ENCODE data around the gene METTL13. TPM values are rescaled to one million over a fixed set of nuclear protein-coding genes. Genes with fewer than 3 reads are reported as not detected.
"Not testable (repeated sequence)": the region's sequence is repeated elsewhere in the genome, so short reads cannot be mapped to it uniquely, and the experiment has no call there.

The METTL13 gene
- total RNA-seq, 2 donors from 2014 or later: 14.8 to 19.4 TPM

- DNase-seq (ENCODE audit: low spot score): no peak
- intact Hi-C loops (cut with DNase I): loop anchor here in 1 of 2 donors (10.0 kb wide), 1 partner anchor 186 kb away; no protein-coding TSS in a partner anchor
These were observed 16.9 kb downstream of the METTL13 start for GRCh38 chr1:171798311-171798710.

- DNase-seq (ENCODE audit: low spot score): no peak
- intact Hi-C loops (cut with DNase I): loop anchor here in 1 of 2 donors (10.0 kb wide), 1 partner anchor 186 kb away; no protein-coding TSS in a partner anchor
These were observed 17.3 kb downstream of the METTL13 start for GRCh38 chr1:171798765-171799164.

- intact Hi-C loops (cut with DNase I): loop anchor here in 1 of 2 donors (10.0 kb wide), 1 partner anchor 186 kb away; no protein-coding TSS in a partner anchor
- no peak for DNase-seq (ENCODE audit: low spot score)
These were observed 17.7 kb downstream of the METTL13 start for GRCh38 chr1:171799166-171799565.

GRCh38 chr1:171799698-171800097 lies 18.2 kb downstream of the METTL13 start:
- not testable (repeated sequence) for DNase-seq (ENCODE audit: low spot score)
- intact Hi-C loops (cut with DNase I): loop anchor here (5.0 to 10.0 kb wide), 2 partner anchors 183 to 185 kb away; no protein-coding TSS in a partner anchor

GRCh38 chr1:171800342-171800741 lies 18.9 kb downstream of the METTL13 start:
- intact Hi-C loops (cut with DNase I): loop anchor here in 1 of 2 donors (5.0 kb wide), 1 partner anchor 182 kb away; no protein-coding TSS in a partner anchor
- DNase-seq (ENCODE audit: low spot score): no peak

GRCh38 chr1:171800851-171801250 lies 19.4 kb downstream of the METTL13 start:
- DNase-seq (ENCODE audit: low spot score): no peak
- intact Hi-C loops (cut with DNase I): loop anchor here in 1 of 2 donors (5.0 kb wide), 1 partner anchor 181 kb away; no protein-coding TSS in a partner anchor

- intact Hi-C loops (cut with DNase I): loop anchor here in 1 of 2 donors (5.0 kb wide), 1 partner anchor 181 kb away; no protein-coding TSS in a partner anchor
- no peak for DNase-seq (ENCODE audit: low spot score)
These were observed 20.0 kb downstream of the METTL13 start for GRCh38 chr1:171801487-171801891.

- intact Hi-C loops (cut with DNase I): loop anchor here in 1 of 2 donors (5.0 kb wide), 1 partner anchor 180 kb away; no protein-coding TSS in a partner anchor
- DNase-seq (ENCODE audit: low spot score): no peak
These were observed 20.7 kb downstream of the METTL13 start for GRCh38 chr1:171802207-171802606.

- intact Hi-C loops (cut with DNase I): loop anchor here in 1 of 2 donors (5.0 kb wide), 1 partner anchor 179 kb away; no protein-coding TSS in a partner anchor
- DNase-seq (ENCODE audit: low spot score): no peak
These were observed 21.6 kb downstream of the METTL13 start for GRCh38 chr1:171803045-171803444.

- no peak for DNase-seq (ENCODE audit: low spot score)
- intact Hi-C loops (cut with DNase I): loop anchor here in 1 of 2 donors (5.0 kb wide), 1 partner anchor 179 kb away; no protein-coding TSS in a partner anchor
These were observed 22.1 kb downstream of the METTL13 start for GRCh38 chr1:171803461-171804022.

- intact Hi-C loops (cut with DNase I): no loop called here
- no peak for DNase-seq (ENCODE audit: low spot score)
These were observed 24.1 kb downstream of the METTL13 start for GRCh38 chr1:171805395-171806115.

GRCh38 chr1:171807556-171807955 lies 26.1 kb downstream of the METTL13 start:
- intact Hi-C loops (cut with DNase I): no loop called here
- no peak for DNase-seq (ENCODE audit: low spot score)

- DNase-seq (ENCODE audit: low spot score): no peak
- intact Hi-C loops (cut with DNase I): no loop called here
These were observed 28.4 kb downstream of the METTL13 start for GRCh38 chr1:171809834-171810233.

GRCh38 chr1:171811672-171812071 lies 30.2 kb downstream of the METTL13 start:
- intact Hi-C loops (cut with DNase I): no loop called here
- no peak for DNase-seq (ENCODE audit: low spot score)

- intact Hi-C loops (cut with DNase I): no loop called here
- DNase-seq (ENCODE audit: low spot score): no peak
These were observed 33.2 kb downstream of the METTL13 start for GRCh38 chr1:171814692-171815091.

GRCh38 chr1:171816300-171816901 lies 34.9 kb downstream of the METTL13 start:
- intact Hi-C loops (cut with DNase I): no loop called here

GRCh38 chr1:171817511-171818265 lies 36.2 kb downstream of the METTL13 start:
- intact Hi-C loops (cut with DNase I): no loop called here
- no peak for DNase-seq (ENCODE audit: low spot score)

More at GRCh38 chr1:171816300-171816901, 34.9 kb downstream of the METTL13 start:
- DNase-seq (ENCODE audit: low spot score): no peak

GRCh38 chr1:171819946-171820345 lies 38.5 kb downstream of the METTL13 start:
- intact Hi-C loops (cut with DNase I): no loop called here

GRCh38 chr1:171826973-171827372 lies 45.5 kb downstream of the METTL13 start:
- DNase-seq (ENCODE audit: low spot score): no peak
- intact Hi-C loops (cut with DNase I): no loop called here

More at GRCh38 chr1:171819946-171820345, 38.5 kb downstream of the METTL13 start:
- no peak for DNase-seq (ENCODE audit: low spot score)
